Activated naive CD4-positive, alpha-beta T cell treated with anti-CD3 and anti-CD28 coated beads, Interleukin-2, amount 10 ng/mL, durations not matched to agents 7 days and 5 days (primary cell): ENCODE measurements around the gene ANO4.
"Not testable (repeated sequence)": the region's sequence is repeated elsewhere in the genome, so short reads cannot be mapped to it uniquely, and the experiment has no call there.

Experiments
- CTCF ChIA-PET: fragments of 350-600 bp; sonication (Branson Sonifier 250); formaldehyde crosslinking; loops from one replicate; lab custom pipeline; 2021; ENCODE audit warnings: antibody characterized with exemption; lab: Charles Lee
- DNase-seq: peaks from one replicate; pipeline ENCODE4 v3.0.0-alpha.2; 2020
- H3K27ac Mint-ChIP-seq: one replicate; pipeline ENCODE4 v1.8.0; 2021; ENCODE audit warnings: mild to moderate bottlenecking, moderate library complexity, mixed read lengths
- H3K27me3 Mint-ChIP-seq: one replicate; pipeline ENCODE4 v1.8.0; 2021; ENCODE audit warnings: mild to moderate bottlenecking, mixed read lengths
- H3K36me3 Mint-ChIP-seq: one replicate; pipeline ENCODE4 v1.8.0; 2021; ENCODE audit warnings: mixed read lengths
- H3K4me1 Mint-ChIP-seq: one replicate; pipeline ENCODE4 v1.8.0; 2021; ENCODE audit warnings: mixed read lengths
- H3K4me3 Mint-ChIP-seq: one replicate; pipeline ENCODE4 v1.8.0; 2021; ENCODE audit warnings: mild to moderate bottlenecking, moderate library complexity, mixed read lengths
- H3K9me3 Mint-ChIP-seq: one replicate; pipeline ENCODE4 v1.8.0; 2021; ENCODE audit warnings: mixed read lengths

Gene ANO4

GRCh38 chr12:100987552-100988521 lies 193.3 kb downstream of the ANO4 start:
- H3K36me3 Mint-ChIP-seq = no peaks in the 10 kb centered on the region
- CTCF ChIA-PET = no interaction called here
- H3K4me3 Mint-ChIP-seq = no peak overlapping the region
- H3K27ac Mint-ChIP-seq = no peak overlapping the region
- no peaks in the 10 kb centered on the region for H3K27me3 Mint-ChIP-seq
- peaks cover 3% of the 10 kb centered on the region for H3K4me1 Mint-ChIP-seq
- no peak for DNase-seq
- H3K9me3 Mint-ChIP-seq = peaks cover 1% of the 10 kb centered on the region

DNA sequence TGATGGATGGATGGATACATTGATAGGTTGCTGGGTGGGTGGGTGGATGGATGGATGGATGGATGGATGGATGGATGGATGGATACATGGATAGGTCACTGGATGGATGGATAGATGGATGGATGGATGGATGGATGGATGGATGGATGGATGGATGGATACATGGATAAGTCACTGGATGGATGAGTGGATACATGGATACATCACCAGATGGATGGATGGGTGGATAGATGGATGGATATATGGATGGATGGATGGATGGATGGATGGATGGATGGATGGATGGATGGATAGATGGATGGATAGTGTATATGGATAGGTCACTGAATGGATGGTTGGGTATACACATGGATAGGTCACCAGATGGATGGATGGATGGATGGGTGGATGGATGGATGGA lies 194.9 kb downstream of the ANO4 start:
- H3K27ac Mint-ChIP-seq, H3K36me3 Mint-ChIP-seq, H3K4me3 Mint-ChIP-seq, H3K4me1 Mint-ChIP-seq, CTCF ChIA-PET, H3K9me3 Mint-ChIP-seq, H3K27me3 Mint-ChIP-seq, DNase-seq: not testable (repeated sequence)

DNA sequence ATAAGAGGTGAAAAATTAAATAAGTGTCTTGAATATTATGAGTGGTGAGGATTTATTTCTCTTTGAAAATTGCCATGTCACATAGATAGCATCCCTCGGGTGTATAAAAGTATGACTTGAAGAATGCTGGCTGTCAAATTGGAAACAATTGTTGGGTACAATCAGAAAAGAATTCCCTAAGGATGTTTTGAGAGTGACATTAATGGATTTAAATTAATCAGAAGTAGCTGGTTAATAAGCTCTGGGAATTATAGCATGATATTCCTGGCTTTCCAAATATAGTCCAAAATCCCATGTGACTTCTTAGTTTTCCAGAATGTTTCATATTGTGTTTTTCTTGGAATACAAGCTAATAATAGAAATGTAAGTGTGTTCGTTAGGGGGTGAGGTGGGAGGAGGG lies 196.5 kb downstream of the ANO4 start:
- H3K9me3 Mint-ChIP-seq = peaks cover 4% of the 10 kb centered on the region
- H3K4me1 Mint-ChIP-seq = peaks cover 3% of the 10 kb centered on the region
- CTCF ChIA-PET = no interaction called here
- H3K27ac Mint-ChIP-seq = no peak overlapping the region
- no peak for DNase-seq
- H3K36me3 Mint-ChIP-seq = no peaks in the 10 kb centered on the region
- H3K4me3 Mint-ChIP-seq = no peak overlapping the region
- H3K27me3 Mint-ChIP-seq = no peaks in the 10 kb centered on the region

GRCh38 chr12:100992194-100992593 lies 197.6 kb downstream of the ANO4 start:
- Mint-ChIP-seq H3K27ac (no peak overlapping the region), H3K36me3 (no peaks in the 10 kb centered on the region), H3K4me1 (peaks cover 3% of the 10 kb centered on the region), H3K27me3 (no peaks in the 10 kb centered on the region), H3K4me3 (no peak overlapping the region), H3K9me3 (peaks cover 4% of the 10 kb centered on the region)
- DNase-seq = no peak
- CTCF ChIA-PET = no interaction called here

DNA sequence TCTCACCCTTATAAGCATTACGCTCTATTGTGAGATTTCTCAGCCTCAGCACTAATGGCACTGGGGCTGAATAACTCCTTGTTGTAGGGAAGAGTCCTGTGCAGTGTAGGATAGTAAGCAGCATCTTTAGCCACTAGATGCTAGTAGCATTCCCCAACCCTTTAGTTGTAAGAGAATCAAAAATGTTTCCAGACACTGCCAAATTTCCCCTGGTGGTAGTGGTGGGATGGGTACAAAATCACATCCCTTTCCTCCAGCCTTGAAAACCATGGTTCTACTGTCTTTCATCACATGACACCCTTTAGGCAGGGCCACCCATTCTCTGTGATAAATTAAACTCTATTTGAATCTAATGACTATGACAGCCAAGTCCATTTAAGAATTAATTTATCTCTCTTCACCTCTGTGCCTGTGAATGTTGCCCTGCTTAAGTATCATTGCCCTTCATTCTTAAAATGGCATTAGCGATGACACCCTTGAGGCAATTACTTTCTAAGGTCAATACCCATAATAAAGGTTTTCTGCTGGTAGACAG lies 199.4 kb downstream of the ANO4 start:
- H3K27me3 Mint-ChIP-seq = no peaks in the 10 kb centered on the region
- H3K4me1 Mint-ChIP-seq = no peaks in the 10 kb centered on the region
- no peak overlapping the region for H3K27ac Mint-ChIP-seq
- no peaks in the 10 kb centered on the region for H3K36me3 Mint-ChIP-seq
- CTCF ChIA-PET = no interaction called here
- DNase-seq = no peak
- peaks cover 4% of the 10 kb centered on the region for H3K9me3 Mint-ChIP-seq
- H3K4me3 Mint-ChIP-seq = no peak overlapping the region

DNA sequence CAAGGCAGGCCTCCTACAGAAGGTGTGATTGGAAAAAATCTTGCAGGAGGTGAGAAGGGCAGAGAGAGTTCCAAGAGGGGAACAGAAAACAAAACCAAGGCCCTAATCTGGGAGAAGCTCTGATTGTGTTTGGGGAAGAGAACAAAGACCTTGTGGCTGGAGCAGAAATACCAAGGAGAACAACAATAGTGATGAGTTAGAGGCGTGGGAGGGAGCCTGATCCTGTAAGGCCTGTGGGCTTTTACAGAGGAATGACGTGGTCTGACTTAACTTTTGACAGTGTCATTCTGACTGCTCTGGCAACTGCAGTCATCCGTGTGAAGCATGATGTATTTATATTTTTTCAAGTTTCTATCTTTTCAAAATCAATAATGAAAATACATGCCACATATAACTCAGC lies 200.6 kb downstream of the ANO4 start:
- CTCF ChIA-PET = no interaction called here
- peaks cover 2% of the 10 kb centered on the region for H3K9me3 Mint-ChIP-seq
- DNase-seq = no peak
- no peaks in the 10 kb centered on the region for H3K36me3 Mint-ChIP-seq
- H3K4me1 Mint-ChIP-seq = no peaks in the 10 kb centered on the region
- H3K27ac Mint-ChIP-seq = no peak overlapping the region
- H3K27me3 Mint-ChIP-seq = no peaks in the 10 kb centered on the region
- no peak overlapping the region for H3K4me3 Mint-ChIP-seq

DNA sequence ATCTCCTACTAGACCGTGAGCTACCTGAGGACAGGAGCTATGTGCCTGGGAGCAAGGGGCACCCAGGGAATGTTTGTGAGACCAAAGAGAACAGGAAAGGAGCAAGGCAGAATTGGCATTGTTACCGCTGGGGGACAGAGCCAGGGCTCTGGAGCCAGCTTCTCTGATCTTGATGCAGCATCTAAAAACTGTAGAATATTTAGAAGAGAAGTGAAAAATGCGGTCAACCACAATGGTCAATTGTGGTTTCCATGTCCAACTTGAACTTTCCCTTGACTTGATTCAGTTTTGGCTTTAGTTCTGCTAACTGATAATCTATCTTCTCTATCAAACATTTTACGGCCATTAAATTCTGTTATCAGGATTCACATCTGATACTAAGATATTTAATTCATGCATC lies 201.2 kb downstream of the ANO4 start:
- Mint-ChIP-seq H3K27ac (no peak overlapping the region), H3K27me3 (no peaks in the 10 kb centered on the region), H3K9me3 (peaks cover 2% of the 10 kb centered on the region), H3K4me1 (no peaks in the 10 kb centered on the region), H3K36me3 (no peaks in the 10 kb centered on the region), H3K4me3 (no peak overlapping the region)
- CTCF ChIA-PET = interaction anchor here (0.6 kb wide), 1 partner anchor 971 kb away, joined by 3 read pairs; no protein-coding TSS in a partner anchor
- DNase-seq = no peak

DNA sequence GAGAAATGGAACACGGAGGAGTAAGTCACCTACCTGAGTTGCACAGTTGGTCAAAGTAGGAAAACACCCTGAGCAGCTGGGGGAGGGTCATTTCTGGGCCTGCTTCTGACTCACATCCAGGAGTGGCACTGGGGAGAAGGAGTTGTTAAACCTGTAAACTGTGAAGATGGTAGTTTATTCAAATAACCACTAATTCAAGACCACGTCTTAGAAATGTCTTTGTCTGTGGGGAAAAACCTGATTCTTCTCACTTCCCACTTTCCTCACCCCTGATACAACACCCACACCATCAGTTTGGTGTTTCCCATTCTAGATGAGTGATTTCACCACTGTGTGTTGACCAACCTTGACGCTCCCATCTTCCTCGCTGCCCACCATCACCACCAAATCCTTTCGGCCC lies 207.1 kb downstream of the ANO4 start:
- no peaks in the 10 kb centered on the region for H3K4me1 Mint-ChIP-seq
- H3K9me3 Mint-ChIP-seq = peaks cover 2% of the 10 kb centered on the region
- H3K27ac Mint-ChIP-seq = no peak overlapping the region
- H3K36me3 Mint-ChIP-seq = no peaks in the 10 kb centered on the region
- DNase-seq = no peak
- H3K4me3 Mint-ChIP-seq = no peak overlapping the region
- H3K27me3 Mint-ChIP-seq = no peaks in the 10 kb centered on the region
- CTCF ChIA-PET = no interaction called here

GRCh38 chr12:101002696-101003419 lies 208.3 kb downstream of the ANO4 start:
- no peaks in the 10 kb centered on the region for H3K36me3 Mint-ChIP-seq
- H3K4me1 Mint-ChIP-seq = no peaks in the 10 kb centered on the region
- no peaks in the 10 kb centered on the region for H3K27me3 Mint-ChIP-seq
- DNase-seq = no peak
- H3K27ac Mint-ChIP-seq = no peak overlapping the region
- peaks cover 2% of the 10 kb centered on the region for H3K9me3 Mint-ChIP-seq
- CTCF ChIA-PET = no interaction called here
- H3K4me3 Mint-ChIP-seq = no peak overlapping the region

DNA sequence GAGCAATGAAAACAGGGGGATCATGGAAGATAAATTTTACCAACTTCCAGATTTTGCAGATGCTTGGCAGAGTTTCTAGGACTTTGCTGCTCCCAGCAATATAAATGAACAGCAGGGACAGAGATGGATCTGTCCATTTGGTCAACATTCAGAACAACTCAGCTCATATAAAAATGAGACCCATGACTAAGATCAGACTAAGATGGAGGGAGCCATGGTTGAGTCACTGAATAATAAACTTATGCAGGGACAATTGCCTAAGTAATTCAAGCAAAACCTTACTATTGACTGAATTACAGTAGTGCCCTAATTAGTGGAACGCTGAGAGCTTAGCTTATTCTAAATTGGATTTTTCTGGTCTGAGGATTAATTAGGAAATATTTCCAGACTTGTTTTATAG lies 210.3 kb downstream of the ANO4 start:
- CTCF ChIA-PET = no interaction called here
- no peak for DNase-seq
- H3K4me3 Mint-ChIP-seq = no peak overlapping the region
- H3K4me1 Mint-ChIP-seq = no peaks in the 10 kb centered on the region
- H3K27me3 Mint-ChIP-seq = no peaks in the 10 kb centered on the region
- H3K36me3 Mint-ChIP-seq = no peaks in the 10 kb centered on the region
- no peak overlapping the region for H3K27ac Mint-ChIP-seq
- peaks cover 10% of the 10 kb centered on the region for H3K9me3 Mint-ChIP-seq

- Mint-ChIP-seq H3K27me3 (no peaks in the 10 kb centered on the region), H3K4me3 (no peak overlapping the region), H3K27ac (no peak overlapping the region), H3K9me3 (peaks cover 11% of the 10 kb centered on the region), H3K36me3 (no peaks in the 10 kb centered on the region), H3K4me1 (no peaks in the 10 kb centered on the region)
- DNase-seq = no peak
- CTCF ChIA-PET = no interaction called here
Measured at GRCh38 chr12:101009274-101009673, 214.7 kb downstream of the ANO4 start.

DNA sequence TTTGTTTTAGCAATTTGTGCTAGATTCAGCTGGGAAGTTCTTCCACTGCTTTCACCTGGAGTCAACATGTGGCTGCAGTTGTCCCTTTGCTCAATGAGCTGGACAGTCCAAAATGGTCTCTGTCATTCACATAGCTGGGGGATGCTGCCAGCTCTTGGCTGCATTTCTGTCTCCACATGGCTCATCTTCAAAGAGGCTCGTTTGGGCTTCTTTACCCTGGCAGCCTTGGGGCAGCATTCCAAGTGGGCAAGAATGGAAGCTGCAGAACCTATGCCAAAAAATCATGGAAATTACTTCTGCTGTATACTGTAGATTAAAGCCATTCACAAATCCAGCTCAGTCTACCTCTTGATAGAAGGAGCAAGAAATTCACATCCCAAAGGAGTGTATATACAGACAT lies 216.3 kb downstream of the ANO4 start:
- Mint-ChIP-seq H3K27me3 (no peaks in the 10 kb centered on the region), H3K4me1 (no peaks in the 10 kb centered on the region), H3K9me3 (peaks cover 11% of the 10 kb centered on the region), H3K36me3 (no peaks in the 10 kb centered on the region), H3K4me3 (no peak overlapping the region), H3K27ac (no peak overlapping the region)
- DNase-seq = no peak
- CTCF ChIA-PET = no interaction called here

DNA sequence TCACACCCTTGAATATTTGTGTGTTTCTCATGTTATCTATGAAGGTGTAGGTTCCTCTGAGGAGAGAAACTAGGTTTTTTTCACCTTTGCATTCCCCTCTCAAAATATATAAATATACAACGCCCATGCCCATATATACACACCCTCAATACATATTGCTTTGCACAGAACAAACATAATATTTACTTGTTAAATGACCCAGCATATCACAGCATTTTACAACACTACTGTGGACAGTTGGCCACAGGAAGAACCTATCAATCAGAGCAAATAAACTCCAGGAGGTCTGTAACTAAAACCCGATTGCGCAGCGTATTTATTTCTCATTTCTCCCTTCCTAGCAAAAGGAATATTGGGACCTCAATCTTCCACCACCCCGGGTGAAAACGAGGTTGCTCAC lies 219.4 kb downstream of the ANO4 start:
- DNase-seq = no peak
- CTCF ChIA-PET = no interaction called here

GRCh38 chr12:101015044-101015443 lies 220.5 kb downstream of the ANO4 start:
- DNase-seq = no peak
- peaks cover under 1% of the 10 kb centered on the region for H3K9me3 Mint-ChIP-seq
- H3K27ac Mint-ChIP-seq = no peak overlapping the region
- no peaks in the 10 kb centered on the region for H3K36me3 Mint-ChIP-seq
- no peak overlapping the region for H3K4me3 Mint-ChIP-seq
- no peaks in the 10 kb centered on the region for H3K27me3 Mint-ChIP-seq
- H3K4me1 Mint-ChIP-seq = no peaks in the 10 kb centered on the region
- CTCF ChIA-PET = no interaction called here

More for the DNA sequence above, 219.4 kb downstream of the ANO4 start:
- Mint-ChIP-seq H3K27me3 (no peaks in the 10 kb centered on the region), H3K27ac (no peak overlapping the region), H3K9me3 (peaks cover 8% of the 10 kb centered on the region), H3K4me1 (no peaks in the 10 kb centered on the region), H3K4me3 (no peak overlapping the region), H3K36me3 (no peaks in the 10 kb centered on the region)
